Keratinocyte (primary cell): ENCODE measurements around the gene KCNC2. TPM values are rescaled to one million over a fixed set of nuclear protein-coding genes. Genes with fewer than 3 reads are reported as not detected.

Experiments
- DNase-seq: peaks from one replicate; pipeline ENCODE4 v3.0.0-alpha.2; 2011; ENCODE audit warnings: low read depth, missing footprints, low spot score
- FAIRE-seq: peaks from 2 replicates; lab custom pipeline; 2011; peaks lifted over from hg19 to GRCh38; lab: Jason Lieb, UNC
- H2AFZ ChIP-seq: 2 replicates; pipeline ENCODE4 v1.6.0; 2012; ENCODE audit warnings: low read length, control low read depth, inconsistent platforms; ENCODE audit not compliant: control insufficient read depth
- H3K27ac ChIP-seq: 2 replicates; pipeline ENCODE4 v1.5.1; 2011; ENCODE audit warnings: low read length; ENCODE audit not compliant: control insufficient read depth, insufficient read depth
- H3K27me3 ChIP-seq: 3 replicates; pipeline ENCODE4 v1.6.0; 2011; ENCODE audit warnings: low read length; ENCODE audit not compliant: control insufficient read depth, insufficient read depth; ENCODE audit errors: extremely low read depth
- H3K36me3 ChIP-seq, 2 experiments: 2 replicates in 1 of 2; 3 replicates in 1 of 2; pipeline ENCODE4 v1.5.1; 2011; ENCODE audit warnings: low read length in 2 of 2, mild to moderate bottlenecking in 1 of 2; ENCODE audit not compliant: control insufficient read depth in 2 of 2, insufficient read depth in 2 of 2; ENCODE audit errors: extremely low read depth in 1 of 2
- H3K4me1 ChIP-seq: 3 replicates; pipeline ENCODE4 v1.5.1; 2011; ENCODE audit warnings: low read length; ENCODE audit not compliant: control insufficient read depth, insufficient read depth; ENCODE audit errors: extremely low read depth
- H3K4me2 ChIP-seq: 3 replicates; pipeline ENCODE4 v1.6.0; 2011; ENCODE audit warnings: low read depth, low read length; ENCODE audit not compliant: control insufficient read depth, insufficient read depth; ENCODE audit errors: extremely low read depth
- H3K4me3 ChIP-seq, 3 experiments: fragments of 200-600 bp in 1 of 3; sonication (generic) in 1 of 3; 2 replicates in 2 of 3; 3 replicates in 1 of 3; pipeline ENCODE4 v1.5.1; 2011 to 2016; ENCODE audit warnings: low read length in 3 of 3, mild to moderate bottlenecking in 3 of 3, control low read depth in 2 of 3, inconsistent platforms in 1 of 3, low read depth in 1 of 3, mixed read lengths in 1 of 3, mixed run types in 1 of 3, moderate library complexity in 1 of 3; ENCODE audit not compliant: control insufficient read depth in 2 of 3, insufficient read depth in 2 of 3; ENCODE audit errors: extremely low read depth in 1 of 3
- H3K79me2 ChIP-seq: 2 replicates; pipeline ENCODE4 v1.6.0; 2012; ENCODE audit warnings: low read length; ENCODE audit not compliant: control insufficient read depth, insufficient read depth
- H3K9ac ChIP-seq: 3 replicates; pipeline ENCODE4 v1.6.0; 2011; ENCODE audit warnings: low read length; ENCODE audit not compliant: control insufficient read depth, insufficient read depth; ENCODE audit errors: extremely low read depth
- H3K9me1 ChIP-seq: 3 replicates; pipeline ENCODE4 v1.6.0; 2011; ENCODE audit warnings: low read length; ENCODE audit not compliant: control insufficient read depth, insufficient read depth; ENCODE audit errors: extremely low read depth
- H3K9me3 ChIP-seq: 2 replicates; pipeline ENCODE4 v1.5.1; 2012; ENCODE audit warnings: low read depth, low read length; ENCODE audit not compliant: control insufficient read depth
- H4K20me1 ChIP-seq: 3 replicates; pipeline ENCODE4 v1.6.0; 2011; ENCODE audit warnings: low read length; ENCODE audit not compliant: control insufficient read depth, insufficient read depth; ENCODE audit errors: extremely low read depth
- EZH2 ChIP-seq: IDR thresholded peaks from one replicate; pipeline ENCODE4 v1.6.1; 2012; ENCODE audit warnings: inconsistent platforms, mild to moderate bottlenecking, low read length, moderate library complexity
- dilution Hi-C: fragments of 300-500 bp; cut with MboI; formaldehyde crosslinking; loops from one replicate; pipeline ENCODE4 v1.7.0; 2020; ENCODE audit warnings: low sequenced_read_pairs; ENCODE audit not compliant: extremely low pct_ligation_motif_present
- polyA plus RNA-seq, 5 experiments: library from polyadenylated mRNA; depleted of rRNA in 3 of 5; stranded (reverse) in 3 of 5; stranded (forward) in 1 of 5; unstranded in 1 of 5; fragments of >200 nt; gene quantifications; 1 replicate in 1 of 5; 2 replicates in 3 of 5; 3 replicates in 1 of 5; pipeline versions ENCODE4 v1.2.1 to v1.2.3, GENCODE V29; 2011 to 2012; ENCODE audit warnings: missing spikeins in 2 of 5, low read depth in 1 of 5, low replicate concordance in 1 of 5
- TF ChIP-seq, protein P1 (sequence below), 3 experiments: IDR thresholded peaks in 1 of 3; conservative IDR thresholded peaks in 1 of 3; optimal IDR thresholded peaks in 1 of 3; 2 replicates in 2 of 3; 3 replicates in 1 of 3; pipeline versions ENCODE3 to v1.5.1; 2011; ENCODE audit warnings: low read length in 3 of 3, mild to moderate bottlenecking in 3 of 3, moderate library complexity in 2 of 3, control low read depth in 1 of 3, inconsistent platforms in 1 of 3; ENCODE audit not compliant: insufficient read depth in 2 of 3; ENCODE audit errors: extremely low read depth in 1 of 3

The KCNC2 gene
- polyA plus RNA-seq, 1 donor (not counting 4 experiments of a cell fraction or from before 2014, with no cell fraction given): not detected

DNA sequence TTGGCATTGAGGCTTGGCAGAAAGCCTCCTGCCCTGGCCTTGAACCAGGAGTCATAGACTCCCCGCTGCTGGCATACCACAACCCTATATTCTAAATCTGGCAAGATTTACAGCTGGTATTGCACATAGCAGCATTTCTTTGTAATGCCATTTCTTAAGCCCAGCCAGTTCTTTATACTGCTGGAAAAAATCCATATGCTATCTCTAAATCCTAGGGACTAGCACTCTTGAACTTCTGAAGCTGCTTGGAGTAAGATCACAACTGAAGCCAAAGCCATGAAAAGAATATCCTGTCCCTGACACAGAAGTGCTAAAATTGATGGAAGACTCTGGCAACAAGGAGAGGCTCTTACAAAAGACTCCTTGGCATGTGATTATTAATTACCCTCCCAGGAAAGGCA is 89.3 kb downstream of the KCNC2 start:
- Histone ChIP-seq H4K20me1 (no peaks in the 10 kb centered on the region), H3K4me3 (no peak overlapping the region), H2AFZ (no peak overlapping the region), H3K9ac (no peak overlapping the region), H3K9me1 (no peaks in the 10 kb centered on the region), H3K27me3 (peaks cover 4% of the 10 kb centered on the region), H3K9me3 (no peaks in the 10 kb centered on the region), H3K4me1 (no peaks in the 10 kb centered on the region), H3K79me2 (no peaks in the 10 kb centered on the region), H3K36me3 (no peaks in the 10 kb centered on the region), H3K4me2 (no peak overlapping the region), H3K27ac (no peak overlapping the region)
- DNase-seq (no peak), FAIRE-seq (no peak)
- dilution Hi-C loops: no loop called here
- TF ChIP-seq EZH2: no peak
- TF ChIP-seq, protein P1, sequence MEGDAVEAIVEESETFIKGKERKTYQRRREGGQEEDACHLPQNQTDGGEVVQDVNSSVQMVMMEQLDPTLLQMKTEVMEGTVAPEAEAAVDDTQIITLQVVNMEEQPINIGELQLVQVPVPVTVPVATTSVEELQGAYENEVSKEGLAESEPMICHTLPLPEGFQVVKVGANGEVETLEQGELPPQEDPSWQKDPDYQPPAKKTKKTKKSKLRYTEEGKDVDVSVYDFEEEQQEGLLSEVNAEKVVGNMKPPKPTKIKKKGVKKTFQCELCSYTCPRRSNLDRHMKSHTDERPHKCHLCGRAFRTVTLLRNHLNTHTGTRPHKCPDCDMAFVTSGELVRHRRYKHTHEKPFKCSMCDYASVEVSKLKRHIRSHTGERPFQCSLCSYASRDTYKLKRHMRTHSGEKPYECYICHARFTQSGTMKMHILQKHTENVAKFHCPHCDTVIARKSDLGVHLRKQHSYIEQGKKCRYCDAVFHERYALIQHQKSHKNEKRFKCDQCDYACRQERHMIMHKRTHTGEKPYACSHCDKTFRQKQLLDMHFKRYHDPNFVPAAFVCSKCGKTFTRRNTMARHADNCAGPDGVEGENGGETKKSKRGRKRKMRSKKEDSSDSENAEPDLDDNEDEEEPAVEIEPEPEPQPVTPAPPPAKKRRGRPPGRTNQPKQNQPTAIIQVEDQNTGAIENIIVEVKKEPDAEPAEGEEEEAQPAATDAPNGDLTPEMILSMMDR (optimal IDR thresholded peaks at IDR 0.05 in 1 of 3, IDR thresholded peaks at IDR 0.05 in 1 of 3, conservative IDR thresholded peaks at IDR 0.05 in 1 of 3; ENCODE audit: extremely low read depth in 1 of 3, insufficient read depth in 2 of 3, low read length in 3 of 3): no peak

DNA sequence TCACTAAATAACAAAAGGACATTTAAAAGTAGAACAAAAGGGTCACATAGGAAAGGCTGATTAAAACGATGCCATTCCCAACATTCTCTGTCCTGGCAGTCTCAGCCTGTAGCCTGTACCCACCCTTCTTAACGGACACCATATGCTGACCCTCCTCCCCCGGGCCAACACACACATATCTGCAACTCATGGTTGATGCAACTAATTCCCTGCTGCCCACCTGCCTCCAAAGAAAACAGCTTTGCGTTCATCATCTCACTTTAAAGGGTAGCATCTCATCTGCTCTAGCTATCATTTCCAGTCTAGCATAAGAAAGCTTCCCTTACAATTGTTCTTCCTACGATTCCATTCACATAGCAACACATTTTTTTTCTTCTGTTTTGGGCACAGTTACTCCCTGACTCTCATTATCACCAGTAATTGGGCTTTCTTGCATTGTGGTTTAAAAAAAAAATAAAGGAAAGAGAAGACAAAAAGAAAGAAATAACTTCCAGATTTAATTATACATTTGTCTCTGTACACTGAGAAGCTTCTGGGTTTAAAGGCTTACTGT is 92.9 kb downstream of the KCNC2 start:
- Histone ChIP-seq H2AFZ (no peak overlapping the region), H3K36me3 (no peaks in the 10 kb centered on the region), H3K4me1 (no peaks in the 10 kb centered on the region), H3K4me2 (no peak overlapping the region), H3K4me3 (no peak overlapping the region), H3K27me3 (no peaks in the 10 kb centered on the region), H3K9me3 (no peaks in the 10 kb centered on the region), H3K79me2 (no peaks in the 10 kb centered on the region), H3K9me1 (no peaks in the 10 kb centered on the region), H4K20me1 (no peaks in the 10 kb centered on the region), H3K27ac (no peak overlapping the region), H3K9ac (no peak overlapping the region)
- DNase-seq: no peak
- no peak for FAIRE-seq
- TF ChIP-seq EZH2: no peak
- TF ChIP-seq, protein P1 (optimal IDR thresholded peaks at IDR 0.05 in 1 of 3, IDR thresholded peaks at IDR 0.05 in 1 of 3, conservative IDR thresholded peaks at IDR 0.05 in 1 of 3; ENCODE audit: extremely low read depth in 1 of 3, insufficient read depth in 2 of 3, low read length in 3 of 3): no peak
- dilution Hi-C loops: no loop called here
